ENCODE measurements around the gene SCN8A. TPM values are rescaled to one million over a fixed set of nuclear protein-coding genes. Genes with fewer than 3 reads are reported as not detected.

SCN8A gene
- total and polyA plus RNA-seq, 2 experiments from 2014 or later = 1.1 to 2.6 TPM

DNA sequence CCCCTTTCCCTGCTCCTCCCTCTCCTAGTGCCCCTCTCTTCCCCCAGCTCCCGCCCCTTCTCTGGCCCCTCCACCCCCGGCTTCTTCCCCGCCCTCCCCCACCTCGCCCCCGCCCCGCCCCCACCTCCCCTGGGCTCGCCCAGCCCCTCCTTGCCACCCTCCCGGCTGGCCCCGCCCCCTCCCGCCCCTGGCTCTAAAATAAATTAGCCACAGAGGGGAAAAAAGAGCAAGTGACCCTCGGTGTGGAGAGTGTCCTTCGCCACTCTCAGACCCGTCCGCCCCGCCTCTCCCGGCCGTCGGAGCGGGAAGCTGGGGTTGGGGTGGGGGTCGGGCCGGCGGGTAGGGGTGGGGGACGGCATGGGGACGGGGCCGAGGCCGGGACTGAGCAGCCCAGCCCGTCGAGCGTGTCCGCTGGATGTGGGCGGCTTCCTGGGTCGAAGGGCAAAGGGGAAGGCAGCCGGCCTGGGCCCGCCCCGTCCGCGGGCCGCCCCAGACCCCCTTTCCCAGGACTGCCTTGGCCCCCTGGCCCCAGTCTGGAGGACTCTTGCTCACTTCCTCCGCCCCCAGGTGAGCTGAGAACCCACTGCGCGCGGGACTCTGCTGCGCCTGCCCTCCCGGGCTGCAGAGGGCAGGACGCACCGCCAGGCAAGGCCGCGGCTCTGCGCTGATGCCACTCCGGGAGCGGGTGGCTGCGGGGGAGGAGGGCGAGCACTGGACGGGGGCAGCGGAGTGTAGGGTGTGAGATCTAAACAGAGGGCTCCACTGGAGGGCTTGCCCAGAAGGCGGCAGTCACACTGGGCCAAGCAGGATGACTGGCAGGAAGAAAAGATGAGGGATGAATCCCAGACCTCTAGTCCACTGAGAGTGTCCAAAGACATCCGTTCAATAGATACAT is 258.1 kb downstream of the SCN8A start:
- Histone ChIP-seq H3K4me3 (peak overlapping the region; percentile 42), H3K4me1 (ENCODE audit: insufficient read depth) (peaks cover 20% of the 10 kb centered on the region), H3K27ac (peak overlapping the region; percentile 78), H3K36me3 (replicated peaks; ENCODE audit: insufficient read depth, low read depth) (no peaks in the 10 kb centered on the region), H3K9me3 (ENCODE audit: low read depth) (no peaks in the 10 kb centered on the region), H3K27me3 (no peaks in the 10 kb centered on the region), H3K79me2 (peaks cover 15% of the 10 kb centered on the region), H3K9me2 (replicated peaks; ENCODE audit: insufficient read depth) (no peaks in the 10 kb centered on the region), H3K4me2 (peak overlapping the region; percentile 96), H4K20me1 (ENCODE audit: insufficient read depth, poor library complexity, severe bottlenecking) (peaks cover 5% of the 10 kb centered on the region), H2AFZ (peak overlapping the region; percentile 74)
- WGBS (ENCODE audit: low lambda C conversion rate, missing lambda C conversion rate) = 22% methylated on average over 14 of the region's 57 CpGs
- TF ChIP-seq, protein P1, sequence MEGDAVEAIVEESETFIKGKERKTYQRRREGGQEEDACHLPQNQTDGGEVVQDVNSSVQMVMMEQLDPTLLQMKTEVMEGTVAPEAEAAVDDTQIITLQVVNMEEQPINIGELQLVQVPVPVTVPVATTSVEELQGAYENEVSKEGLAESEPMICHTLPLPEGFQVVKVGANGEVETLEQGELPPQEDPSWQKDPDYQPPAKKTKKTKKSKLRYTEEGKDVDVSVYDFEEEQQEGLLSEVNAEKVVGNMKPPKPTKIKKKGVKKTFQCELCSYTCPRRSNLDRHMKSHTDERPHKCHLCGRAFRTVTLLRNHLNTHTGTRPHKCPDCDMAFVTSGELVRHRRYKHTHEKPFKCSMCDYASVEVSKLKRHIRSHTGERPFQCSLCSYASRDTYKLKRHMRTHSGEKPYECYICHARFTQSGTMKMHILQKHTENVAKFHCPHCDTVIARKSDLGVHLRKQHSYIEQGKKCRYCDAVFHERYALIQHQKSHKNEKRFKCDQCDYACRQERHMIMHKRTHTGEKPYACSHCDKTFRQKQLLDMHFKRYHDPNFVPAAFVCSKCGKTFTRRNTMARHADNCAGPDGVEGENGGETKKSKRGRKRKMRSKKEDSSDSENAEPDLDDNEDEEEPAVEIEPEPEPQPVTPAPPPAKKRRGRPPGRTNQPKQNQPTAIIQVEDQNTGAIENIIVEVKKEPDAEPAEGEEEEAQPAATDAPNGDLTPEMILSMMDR (IDR thresholded peaks at IDR 0.05; ENCODE audit: poor library complexity) = peak; percentile 32
- no peak for TF ChIP-seq EZH2 (IDR thresholded peaks at IDR 0.05; ENCODE audit: borderline replicate concordance)
- peak; percentile 70 for DNase-seq (ENCODE audit: low spot score)

DNA sequence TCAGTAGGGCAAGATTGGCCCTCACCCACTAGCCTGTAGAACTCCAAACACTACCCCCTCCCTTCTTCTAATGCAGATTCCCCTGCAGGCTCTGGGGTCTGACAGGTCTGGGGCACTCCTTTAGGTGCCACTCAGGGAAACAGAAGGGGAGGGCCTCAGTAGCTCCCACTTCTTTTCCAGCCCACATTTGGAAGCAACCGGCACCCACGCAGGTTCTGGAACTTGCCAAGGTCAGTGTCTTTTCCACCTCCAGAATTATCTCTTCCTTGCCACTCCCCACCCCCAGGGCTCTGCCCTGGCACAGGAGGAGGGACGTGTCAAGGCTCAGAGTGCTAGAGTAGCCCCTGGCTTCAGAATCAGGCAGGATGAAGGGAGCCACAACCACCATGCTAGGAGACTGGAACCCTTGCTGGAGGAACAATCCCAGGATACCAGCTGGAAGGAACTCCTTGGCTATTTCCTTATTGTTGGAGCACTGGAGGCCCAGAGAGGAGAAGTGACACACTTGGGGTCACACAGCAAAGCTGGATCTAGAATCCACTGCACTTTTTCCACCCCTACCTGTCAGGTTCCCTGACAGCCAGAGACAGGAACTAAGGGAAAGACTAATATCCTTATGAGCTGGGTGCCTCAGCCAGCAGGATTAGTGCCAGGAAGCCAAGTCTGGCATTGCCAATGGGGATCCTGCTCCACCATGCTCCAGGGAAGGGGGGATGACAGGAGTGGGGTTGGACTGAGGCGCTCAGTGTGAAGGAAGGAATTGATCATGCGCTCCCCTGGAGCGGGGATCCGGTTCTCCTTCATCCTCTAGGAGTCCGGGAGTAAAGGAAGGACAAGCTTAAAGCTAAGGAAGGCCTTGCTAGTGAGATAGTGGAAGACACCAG is 259.3 kb downstream of the SCN8A start:
- H3K4me3 ChIP-seq = no peak overlapping the region
- H3K4me2 ChIP-seq = peak overlapping the region; percentile 96
- H3K9me2 ChIP-seq (replicated peaks; ENCODE audit: insufficient read depth) = no peaks in the 10 kb centered on the region
- peaks cover 5% of the 10 kb centered on the region for H4K20me1 ChIP-seq (ENCODE audit: insufficient read depth, poor library complexity, severe bottlenecking)
- H3K4me1 ChIP-seq (ENCODE audit: insufficient read depth) = peaks cover 16% of the 10 kb centered on the region
- H3K27ac ChIP-seq = no peak overlapping the region
- H3K79me2 ChIP-seq = peaks cover 7% of the 10 kb centered on the region
- no peak overlapping the region for H2AFZ ChIP-seq
- TF ChIP-seq EZH2 (IDR thresholded peaks at IDR 0.05; ENCODE audit: borderline replicate concordance) (no peak), EZH2phosphoT487 (IDR thresholded peaks at IDR 0.05; ENCODE audit: low read depth, severe bottlenecking, unreplicated experiment) (no peak)
- TF ChIP-seq, protein P1 (IDR thresholded peaks at IDR 0.05; ENCODE audit: poor library complexity) = no peak
- 88% methylated on average over 8 of the region's 8 CpGs for WGBS (ENCODE audit: low lambda C conversion rate, missing lambda C conversion rate)
- H3K36me3 ChIP-seq (replicated peaks; ENCODE audit: insufficient read depth, low read depth) = no peaks in the 10 kb centered on the region
- no peaks in the 10 kb centered on the region for H3K9me3 ChIP-seq (ENCODE audit: low read depth)
- no peaks in the 10 kb centered on the region for H3K27me3 ChIP-seq
- no peak for DNase-seq (ENCODE audit: low spot score)

DNA sequence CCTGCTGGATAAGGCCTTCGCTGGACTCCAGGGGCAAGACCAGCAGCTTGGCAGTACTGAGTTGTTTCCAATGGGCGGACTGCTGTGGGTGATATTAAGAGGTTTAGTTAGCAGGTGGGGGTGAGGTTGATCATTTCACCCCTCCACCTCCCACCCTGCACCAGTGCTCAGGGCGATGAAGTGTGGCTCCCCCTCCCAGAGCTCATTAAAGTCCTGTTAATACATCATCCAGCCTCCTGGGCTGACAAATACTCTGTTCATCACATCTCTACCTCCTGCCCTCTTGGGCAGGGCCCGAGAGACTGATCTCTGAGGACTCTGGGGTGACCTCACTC is 259.9 kb downstream of the SCN8A start:
- Histone ChIP-seq H3K4me3 (no peak overlapping the region), H2AFZ (no peak overlapping the region), H3K27me3 (no peaks in the 10 kb centered on the region), H4K20me1 (ENCODE audit: insufficient read depth, poor library complexity, severe bottlenecking) (peaks cover 5% of the 10 kb centered on the region), H3K9me3 (ENCODE audit: low read depth) (no peaks in the 10 kb centered on the region), H3K4me2 (no peak overlapping the region), H3K9me2 (replicated peaks; ENCODE audit: insufficient read depth) (no peaks in the 10 kb centered on the region), H3K36me3 (replicated peaks; ENCODE audit: insufficient read depth, low read depth) (no peaks in the 10 kb centered on the region), H3K79me2 (peaks cover 5% of the 10 kb centered on the region), H3K27ac (no peak overlapping the region), H3K4me1 (ENCODE audit: insufficient read depth) (peaks cover 10% of the 10 kb centered on the region)
- 96% methylated on average over 4 of the region's 4 CpGs for WGBS (ENCODE audit: low lambda C conversion rate, missing lambda C conversion rate)
- DNase-seq (ENCODE audit: low spot score) = no peak
- TF ChIP-seq, protein P1 (IDR thresholded peaks at IDR 0.05; ENCODE audit: poor library complexity) = no peak
- TF ChIP-seq EZH2phosphoT487 (IDR thresholded peaks at IDR 0.05; ENCODE audit: low read depth, severe bottlenecking, unreplicated experiment) = no peak
- no peak for TF ChIP-seq EZH2 (IDR thresholded peaks at IDR 0.05; ENCODE audit: borderline replicate concordance)
